Neural progenitor cell (in vitro differentiated cells): Measurements from ENCODE around the gene RARG. TPM values are rescaled to one million over a fixed set of nuclear protein-coding genes. Genes with fewer than 3 reads are reported as not detected.

Source experiments
- DNase-seq: peaks from one replicate; pipeline ENCODE4 v3.0.0-alpha.2; 2016; ENCODE audit warnings: low spot score
- H2AFZ ChIP-seq: fragments of 200-600 bp; sonication (generic); replicated peaks from 2 replicates; pipeline ENCODE4 v1.6.1; 2016; ENCODE audit warnings: antibody characterized with exemption
- H3F3A ChIP-seq: fragments of 200-600 bp; sonication (generic); 2 replicates; pipeline ENCODE4 v1.6.1; 2016; ENCODE audit warnings: antibody characterized with exemption, low read depth
- H3K27ac ChIP-seq: fragments of 200-600 bp; sonication (generic); 2 replicates; pipeline ENCODE4 v1.5.1; 2016; ENCODE audit warnings: mild to moderate bottlenecking
- H3K27me3 ChIP-seq: fragments of 200-600 bp; sonication (generic); 2 replicates; pipeline ENCODE4 v1.6.1; 2016; ENCODE audit warnings: mild to moderate bottlenecking, moderate library complexity
- H3K36me3 ChIP-seq: fragments of 200-600 bp; sonication (generic); 2 replicates; pipeline ENCODE4 v1.5.1; 2016
- H3K4me1 ChIP-seq: fragments of 200-600 bp; sonication (generic); 2 replicates; pipeline ENCODE4 v1.6.1; 2016; ENCODE audit warnings: mixed run types
- H3K4me2 ChIP-seq: fragments of 200-600 bp; sonication (generic); 2 replicates; pipeline ENCODE4 v1.6.1; 2016
- H3K4me3 ChIP-seq: fragments of 200-600 bp; sonication (generic); 2 replicates; pipeline ENCODE4 v1.5.1; 2016
- H3K79me2 ChIP-seq: fragments of 200-600 bp; sonication (generic); 2 replicates; pipeline ENCODE4 v1.6.1; 2016; ENCODE audit warnings: low read depth
- H3K9ac ChIP-seq: fragments of 200-600 bp; sonication (generic); 2 replicates; pipeline ENCODE4 v1.6.1; 2016
- H3K9me3 ChIP-seq: fragments of 200-600 bp; sonication (generic); 2 replicates; pipeline ENCODE4 v1.5.1; 2016; ENCODE audit warnings: low read depth
- H4K20me1 ChIP-seq: fragments of 200-600 bp; sonication (generic); 2 replicates; pipeline ENCODE4 v1.6.1; 2016; ENCODE audit warnings: low read depth
- H3K27ac Mint-ChIP-seq: 3 replicates; pipeline ENCODE4 v1.8.0; 2021; ENCODE audit warnings: mixed read lengths
- H3K27me3 Mint-ChIP-seq: 2 replicates; pipeline ENCODE4 v1.8.0; 2022; ENCODE audit warnings: low read depth, mild to moderate bottlenecking, inconsistent platforms, moderate library complexity, mixed read lengths; ENCODE audit not compliant: insufficient read depth
- H3K36me3 Mint-ChIP-seq: 3 replicates; pipeline ENCODE4 v1.8.0; 2021; ENCODE audit warnings: mixed read lengths
- H3K4me1 Mint-ChIP-seq: 3 replicates; pipeline ENCODE4 v1.8.0; 2021; ENCODE audit warnings: mixed read lengths
- H3K4me3 Mint-ChIP-seq: 3 replicates; pipeline ENCODE4 v1.8.0; 2021; ENCODE audit warnings: mild to moderate bottlenecking, moderate library complexity, mixed read lengths
- H3K9me3 Mint-ChIP-seq: 3 replicates; pipeline ENCODE4 v1.8.0; 2020; ENCODE audit warnings: mixed read lengths
- EZH2 ChIP-seq: fragments of 200-600 bp; sonication (generic); IDR thresholded peaks from 2 replicates; pipeline ENCODE4 v1.6.1; 2017; ENCODE audit warnings: antibody characterized with exemption, mild to moderate bottlenecking, moderate library complexity
- EZH2phosphoT487 ChIP-seq: fragments of 200-600 bp; sonication (generic); IDR thresholded peaks from 2 replicates; pipeline ENCODE4 v1.6.1; 2017; ENCODE audit warnings: antibody characterized with exemption
- total RNA-seq: library from RNA; depleted of rRNA; stranded (reverse); fragments of >200 nt; gene quantifications from 2 replicates; pipeline ENCODE4 v1.2.3, GENCODE V29; 2015; ENCODE audit warnings: low replicate concordance
- TF ChIP-seq, protein P1 (sequence below): fragments of 200-600 bp; sonication (generic); IDR thresholded peaks from 2 replicates; pipeline ENCODE4 v1.5.1; 2017; ENCODE audit warnings: antibody characterized with exemption, mild to moderate bottlenecking

Gene RARG
- total RNA-seq, 1 donor from 2014 or later: 17.0 TPM

DNA sequence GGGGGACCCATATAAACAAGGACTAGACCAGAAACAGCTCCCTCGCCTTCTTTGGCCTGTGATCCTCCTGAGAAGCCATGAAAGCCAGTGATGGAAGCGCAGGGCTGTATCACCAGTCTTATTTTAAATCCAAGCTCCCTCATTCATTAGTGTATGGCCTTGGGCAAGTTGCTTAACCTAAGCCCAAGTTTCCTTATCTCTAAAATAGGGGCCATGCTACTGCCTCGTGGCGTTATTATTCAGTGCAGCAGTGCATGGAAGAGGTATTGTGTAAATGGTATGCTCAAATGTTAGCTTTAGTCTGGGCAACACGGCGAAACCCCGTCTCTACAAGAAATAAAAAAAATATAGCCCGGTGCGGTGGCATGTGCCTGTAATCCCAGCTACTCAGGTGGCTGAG lies 46.0 kb upstream of the RARG start:
- Mint-ChIP-seq H3K36me3 (peaks cover 33% of the 10 kb centered on the region), H3K9me3 (no peaks in the 10 kb centered on the region)
- H3K36me3 ChIP-seq: peaks cover 4% of the 10 kb centered on the region

GRCh38 chr12:53276511-53276910 lies 44.5 kb upstream of the RARG start:
- H2AFZ ChIP-seq: no peak overlapping the region
- no peaks in the 10 kb centered on the region for H3K9me3 Mint-ChIP-seq
- H3K4me3 Mint-ChIP-seq: no peak overlapping the region
- H3K36me3 ChIP-seq: peaks cover 4% of the 10 kb centered on the region
- no peak for DNase-seq
- H3K9ac ChIP-seq: no peak overlapping the region
- peaks cover 2% of the 10 kb centered on the region for H3K79me2 ChIP-seq
- H3K4me1 ChIP-seq: no peaks in the 10 kb centered on the region
- no peaks in the 10 kb centered on the region for H3F3A ChIP-seq
- no peak overlapping the region for H3K4me2 ChIP-seq
- H4K20me1 ChIP-seq: peaks cover 3% of the 10 kb centered on the region
- peaks cover 5% of the 10 kb centered on the region for H3K4me1 Mint-ChIP-seq
- peaks cover 7% of the 10 kb centered on the region for H3K27me3 Mint-ChIP-seq
- H3K4me3 ChIP-seq: no peak overlapping the region
- H3K36me3 Mint-ChIP-seq: peaks cover 34% of the 10 kb centered on the region
- H3K27ac ChIP-seq: no peak overlapping the region
- H3K27me3 ChIP-seq: no peaks in the 10 kb centered on the region
- TF ChIP-seq EZH2 (no peak), EZH2phosphoT487 (no peak)
- TF ChIP-seq, protein P1, sequence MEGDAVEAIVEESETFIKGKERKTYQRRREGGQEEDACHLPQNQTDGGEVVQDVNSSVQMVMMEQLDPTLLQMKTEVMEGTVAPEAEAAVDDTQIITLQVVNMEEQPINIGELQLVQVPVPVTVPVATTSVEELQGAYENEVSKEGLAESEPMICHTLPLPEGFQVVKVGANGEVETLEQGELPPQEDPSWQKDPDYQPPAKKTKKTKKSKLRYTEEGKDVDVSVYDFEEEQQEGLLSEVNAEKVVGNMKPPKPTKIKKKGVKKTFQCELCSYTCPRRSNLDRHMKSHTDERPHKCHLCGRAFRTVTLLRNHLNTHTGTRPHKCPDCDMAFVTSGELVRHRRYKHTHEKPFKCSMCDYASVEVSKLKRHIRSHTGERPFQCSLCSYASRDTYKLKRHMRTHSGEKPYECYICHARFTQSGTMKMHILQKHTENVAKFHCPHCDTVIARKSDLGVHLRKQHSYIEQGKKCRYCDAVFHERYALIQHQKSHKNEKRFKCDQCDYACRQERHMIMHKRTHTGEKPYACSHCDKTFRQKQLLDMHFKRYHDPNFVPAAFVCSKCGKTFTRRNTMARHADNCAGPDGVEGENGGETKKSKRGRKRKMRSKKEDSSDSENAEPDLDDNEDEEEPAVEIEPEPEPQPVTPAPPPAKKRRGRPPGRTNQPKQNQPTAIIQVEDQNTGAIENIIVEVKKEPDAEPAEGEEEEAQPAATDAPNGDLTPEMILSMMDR: no peak
- no peak overlapping the region for H3K27ac Mint-ChIP-seq
- H3K9me3 ChIP-seq: no peaks in the 10 kb centered on the region

More for the DNA sequence above, 46.0 kb upstream of the RARG start:
- no peak overlapping the region for H3K4me3 ChIP-seq
- no peaks in the 10 kb centered on the region for H3K4me1 ChIP-seq
- H4K20me1 ChIP-seq: peaks cover 3% of the 10 kb centered on the region
- H3K27me3 ChIP-seq: no peaks in the 10 kb centered on the region
- no peak for DNase-seq
- Mint-ChIP-seq H3K4me1 (no peaks in the 10 kb centered on the region), H3K4me3 (no peak overlapping the region), H3K27me3 (peaks cover 7% of the 10 kb centered on the region), H3K27ac (no peak overlapping the region)
- H2AFZ ChIP-seq: no peak overlapping the region
- no peaks in the 10 kb centered on the region for H3K79me2 ChIP-seq
- H3F3A ChIP-seq: no peaks in the 10 kb centered on the region
- no peak for TF ChIP-seq EZH2
- H3K9ac ChIP-seq: no peak overlapping the region
- H3K27ac ChIP-seq: no peak overlapping the region
- no peak overlapping the region for H3K4me2 ChIP-seq
- no peaks in the 10 kb centered on the region for H3K9me3 ChIP-seq

DNA sequence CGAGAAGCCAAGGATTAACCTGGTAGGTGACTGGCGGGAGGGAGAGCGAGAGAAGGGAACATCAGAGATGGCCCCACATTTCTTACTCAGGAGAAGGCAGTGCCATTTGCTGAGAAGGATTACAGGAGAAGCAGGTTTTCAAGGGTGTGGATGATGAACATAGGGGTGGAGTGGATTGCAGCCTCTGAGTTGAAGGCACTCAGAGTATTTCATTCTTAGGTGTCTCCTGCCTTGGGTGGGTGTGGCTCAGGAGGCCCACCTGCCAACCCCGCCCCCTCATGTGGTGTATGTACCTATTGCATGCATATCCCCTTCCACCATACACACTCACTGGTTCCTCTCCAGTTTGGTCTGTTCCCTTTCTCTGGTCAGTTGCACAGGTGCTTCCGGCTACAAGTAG lies 42.4 kb upstream of the RARG start:
- H3K36me3 ChIP-seq: peaks cover 3% of the 10 kb centered on the region
- H3K9me3 ChIP-seq: no peaks in the 10 kb centered on the region
- H3F3A ChIP-seq: no peaks in the 10 kb centered on the region
- no peak for DNase-seq
- TF ChIP-seq, protein P1: no peak
- TF ChIP-seq EZH2phosphoT487: no peak
- no peak for TF ChIP-seq EZH2
- no peak overlapping the region for H3K27ac ChIP-seq
- Mint-ChIP-seq H3K4me1 (peaks cover 20% of the 10 kb centered on the region), H3K27me3 (peaks cover 7% of the 10 kb centered on the region), H3K27ac (no peak overlapping the region), H3K36me3 (peaks cover 34% of the 10 kb centered on the region), H3K9me3 (no peaks in the 10 kb centered on the region), H3K4me3 (peak overlapping the region; percentile 18)
- H3K4me1 ChIP-seq: peaks cover 13% of the 10 kb centered on the region
- no peak overlapping the region for H3K4me2 ChIP-seq
- peaks cover 23% of the 10 kb centered on the region for H3K79me2 ChIP-seq
- no peaks in the 10 kb centered on the region for H3K27me3 ChIP-seq
- no peak overlapping the region for H2AFZ ChIP-seq
- H3K9ac ChIP-seq: no peak overlapping the region
- H3K4me3 ChIP-seq: no peak overlapping the region
- H4K20me1 ChIP-seq: peaks cover 7% of the 10 kb centered on the region

DNA sequence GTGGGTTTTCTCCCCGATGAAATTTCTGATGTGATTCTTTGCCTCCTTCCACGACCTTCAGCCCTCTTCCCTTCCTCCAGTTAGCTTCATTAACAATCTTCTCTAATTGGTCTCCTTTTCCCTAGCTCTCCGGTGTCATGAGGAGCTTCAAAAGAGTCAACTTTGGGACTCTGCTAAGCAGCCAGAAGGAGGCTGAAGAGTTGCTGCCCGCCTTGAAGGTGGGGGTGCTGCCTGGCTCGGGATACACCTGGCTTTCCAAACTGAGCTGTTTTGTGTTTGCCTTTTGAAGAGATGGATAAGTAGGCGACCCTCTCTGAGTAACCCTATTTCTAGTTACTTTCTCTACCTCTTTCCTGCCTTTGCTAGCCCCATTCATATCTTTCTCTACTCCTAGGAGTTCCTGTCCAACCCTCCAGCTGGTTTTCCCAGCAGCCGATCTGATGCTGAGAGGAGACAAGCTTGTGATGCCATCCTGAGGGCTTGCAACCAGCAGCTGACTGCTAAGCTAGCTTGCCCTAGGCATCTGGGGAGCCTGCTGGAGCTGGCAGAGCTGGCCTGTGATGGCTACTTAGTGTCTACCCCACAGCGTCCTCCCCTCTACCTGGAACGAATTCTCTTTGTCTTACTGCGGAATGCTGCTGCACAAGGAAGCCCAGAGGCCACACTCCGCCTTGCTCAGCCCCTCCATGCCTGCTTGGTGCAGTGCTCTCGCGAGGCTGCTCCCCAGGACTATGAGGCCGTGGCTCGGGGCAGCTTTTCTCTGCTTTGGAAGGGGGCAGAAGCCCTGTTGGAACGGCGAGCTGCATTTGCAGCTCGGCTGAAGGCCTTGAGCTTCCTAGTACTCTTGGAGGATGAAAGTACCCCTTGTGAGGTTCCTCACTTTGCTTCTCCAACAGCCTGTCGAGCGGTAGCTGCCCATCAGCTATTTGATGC lies 36.9 kb upstream of the RARG start:
- peaks cover 8% of the 10 kb centered on the region for H3F3A ChIP-seq
- peak overlapping the region; percentile 88 for H3K4me3 ChIP-seq
- H3K27ac Mint-ChIP-seq: peak overlapping the region; percentile 95
- H3K4me1 ChIP-seq: peaks cover 24% of the 10 kb centered on the region
- peak overlapping the region; percentile 82 for H2AFZ ChIP-seq
- no peaks in the 10 kb centered on the region for H3K9me3 Mint-ChIP-seq
- peaks cover 5% of the 10 kb centered on the region for H4K20me1 ChIP-seq
- H3K27ac ChIP-seq: no peak overlapping the region
- H3K4me1 Mint-ChIP-seq: peaks cover 41% of the 10 kb centered on the region
- peak overlapping the region; percentile 52 for H3K9ac ChIP-seq
- H3K36me3 Mint-ChIP-seq: peaks cover 12% of the 10 kb centered on the region
- H3K36me3 ChIP-seq: peaks cover 5% of the 10 kb centered on the region
- peak overlapping the region; percentile 100 for H3K4me3 Mint-ChIP-seq
- no peak for DNase-seq
- H3K9me3 ChIP-seq: no peaks in the 10 kb centered on the region
- peaks cover 3% of the 10 kb centered on the region for H3K27me3 Mint-ChIP-seq
- H3K79me2 ChIP-seq: peaks cover 36% of the 10 kb centered on the region
- H3K27me3 ChIP-seq: no peaks in the 10 kb centered on the region
- TF ChIP-seq EZH2phosphoT487 (no peak), EZH2 (no peak)
- TF ChIP-seq, protein P1: no peak
- peak overlapping the region; percentile 93 for H3K4me2 ChIP-seq
